ENCODE results near the gene KLHL12.
"Not testable (repeated sequence)": the region's sequence is repeated elsewhere in the genome, so short reads cannot be mapped to it uniquely, and the experiment has no call there.

KLHL12 gene

GRCh38 chr1:202938287-202938925 is 11.4 kb upstream of the KLHL12 start:
- no peaks in the 10 kb centered on the region for H3K27me3 ChIP-seq (ENCODE audit: low read depth)
- in situ Hi-C loops (cut with MboI; ENCODE audit: low sequenced_read_pairs), result no loop called here
- peaks cover 27% of the 10 kb centered on the region for H3K36me3 ChIP-seq (replicated peaks)
- H3K4me1 ChIP-seq, result no peaks in the 10 kb centered on the region
- DNase-seq (ENCODE audit: low spot score in 2 of 2), result no peak
- no peak overlapping the region for H3K4me3 ChIP-seq
- no peaks in the 10 kb centered on the region for H3K9me3 ChIP-seq

- DNase-seq (ENCODE audit: low spot score in 2 of 2); H3K36me3 ChIP-seq (replicated peaks); H3K9me3 ChIP-seq; H3K27me3 ChIP-seq (ENCODE audit: low read depth); H3K4me1 ChIP-seq; H3K4me3 ChIP-seq; in situ Hi-C loops (cut with MboI; ENCODE audit: low sequenced_read_pairs): not testable (repeated sequence)
Observed at GRCh38 chr1:202936409-202936808, 9.4 kb upstream of the KLHL12 start.

- DNase-seq (ENCODE audit: low spot score in 2 of 2), result no peak
- H3K9me3 ChIP-seq, result 0 out of 2 replicates have a peak, but pooled peaks cover 3% of the 10 kb centered on the region
- no peaks in the 10 kb centered on the region for H3K27me3 ChIP-seq (ENCODE audit: low read depth)
- no peaks in the 10 kb centered on the region for H3K4me1 ChIP-seq
- H3K4me3 ChIP-seq, result no peak overlapping the region
- H3K36me3 ChIP-seq (replicated peaks), result peaks cover 4% of the 10 kb centered on the region
- in situ Hi-C loops (cut with MboI; ENCODE audit: low sequenced_read_pairs), result no loop called here
Observed at GRCh38 chr1:202935844-202936243, 8.8 kb upstream of the KLHL12 start.

GRCh38 chr1:202934755-202935154 is 7.7 kb upstream of the KLHL12 start:
- Histone ChIP-seq H3K9me3 (0 out of 2 replicates have a peak, but pooled peaks cover 3% of the 10 kb centered on the region), H3K36me3 (replicated peaks) (no peaks in the 10 kb centered on the region), H3K27me3 (ENCODE audit: low read depth) (no peaks in the 10 kb centered on the region), H3K4me3 (no peak overlapping the region), H3K4me1 (no peaks in the 10 kb centered on the region)
- in situ Hi-C loops (cut with MboI; ENCODE audit: low sequenced_read_pairs), result no loop called here
- DNase-seq (ENCODE audit: low spot score in 2 of 2), result no peak

GRCh38 chr1:202932476-202932875 is 5.4 kb upstream of the KLHL12 start:
- in situ Hi-C loops (cut with MboI; ENCODE audit: low sequenced_read_pairs), result no loop called here
- no peak for DNase-seq (ENCODE audit: low spot score in 2 of 2)
- Histone ChIP-seq H3K4me1 (no peaks in the 10 kb centered on the region), H3K27me3 (ENCODE audit: low read depth) (no peaks in the 10 kb centered on the region), H3K9me3 (0 out of 2 replicates have a peak, but pooled peaks cover 3% of the 10 kb centered on the region), H3K36me3 (replicated peaks) (no peaks in the 10 kb centered on the region), H3K4me3 (no peak overlapping the region)

GRCh38 chr1:202923533-202923932 is 3.5 kb downstream of the KLHL12 start:
- Histone ChIP-seq H3K4me3 (no peak overlapping the region), H3K4me1 (no peaks in the 10 kb centered on the region; the same call in 1 of the 2 replicates), H3K9me3 (no peaks in the 10 kb centered on the region), H3K27me3 (ENCODE audit: low read depth) (no peaks in the 10 kb centered on the region), H3K36me3 (replicated peaks) (peaks cover 23% of the 10 kb centered on the region)
- in situ Hi-C loops (cut with MboI; ENCODE audit: low sequenced_read_pairs), result no loop called here
- DNase-seq (ENCODE audit: low spot score in 2 of 2), result no peak

- Histone ChIP-seq H3K9me3 (no peaks in the 10 kb centered on the region), H3K27me3 (ENCODE audit: low read depth) (no peaks in the 10 kb centered on the region), H3K36me3 (replicated peaks) (peaks cover 47% of the 10 kb centered on the region), H3K4me3 (no peak overlapping the region), H3K4me1 (no peaks in the 10 kb centered on the region)
- in situ Hi-C loops (cut with MboI; ENCODE audit: low sequenced_read_pairs), result no loop called here
- no peak for DNase-seq (ENCODE audit: low spot score in 2 of 2)
Observed at GRCh38 chr1:202919615-202920014, 7.4 kb downstream of the KLHL12 start.

GRCh38 chr1:202915146-202915545 is 11.9 kb downstream of the KLHL12 start:
- Histone ChIP-seq H3K4me1 (no peaks in the 10 kb centered on the region), H3K9me3 (no peaks in the 10 kb centered on the region), H3K36me3 (replicated peaks) (peaks cover 59% of the 10 kb centered on the region), H3K4me3 (no peak overlapping the region), H3K27me3 (ENCODE audit: low read depth) (no peaks in the 10 kb centered on the region)
- no peak for DNase-seq (ENCODE audit: low spot score in 2 of 2)
- in situ Hi-C loops (cut with MboI; ENCODE audit: low sequenced_read_pairs), result no loop called here

GRCh38 chr1:202912476-202912875 is 14.6 kb downstream of the KLHL12 start:
- H3K27me3 ChIP-seq (ENCODE audit: low read depth); DNase-seq (ENCODE audit: low spot score in 2 of 2); H3K9me3 ChIP-seq; in situ Hi-C loops (cut with MboI; ENCODE audit: low sequenced_read_pairs); H3K4me1 ChIP-seq; H3K4me3 ChIP-seq: not testable (repeated sequence)
- H3K36me3 ChIP-seq (replicated peaks), result peaks cover 59% of the 10 kb centered on the region

- in situ Hi-C loops (cut with MboI; ENCODE audit: low sequenced_read_pairs), result no loop called here
- H3K36me3 ChIP-seq (replicated peaks), result peaks cover 52% of the 10 kb centered on the region
- no peak for DNase-seq (ENCODE audit: low spot score in 2 of 2)
- H3K27me3 ChIP-seq (ENCODE audit: low read depth), result no peaks in the 10 kb centered on the region
- H3K4me3 ChIP-seq, result no peak overlapping the region
- H3K4me1 ChIP-seq, result no peaks in the 10 kb centered on the region
- no peaks in the 10 kb centered on the region for H3K9me3 ChIP-seq
Observed at GRCh38 chr1:202909494-202909893, 17.5 kb downstream of the KLHL12 start.

- no peaks in the 10 kb centered on the region for H3K27me3 ChIP-seq (ENCODE audit: low read depth)
- in situ Hi-C loops (cut with MboI; ENCODE audit: low sequenced_read_pairs), result no loop called here
- H3K4me1 ChIP-seq, result no peaks in the 10 kb centered on the region
- DNase-seq (ENCODE audit: low spot score in 2 of 2), result no peak
- H3K9me3 ChIP-seq, result no peaks in the 10 kb centered on the region
- H3K4me3 ChIP-seq, result no peak overlapping the region
- peaks cover 47% of the 10 kb centered on the region for H3K36me3 ChIP-seq (replicated peaks)
Observed at GRCh38 chr1:202908998-202909397, 18.0 kb downstream of the KLHL12 start.

- Histone ChIP-seq H3K4me1 (no peaks in the 10 kb centered on the region), H3K9me3 (no peaks in the 10 kb centered on the region), H3K27me3 (ENCODE audit: low read depth) (no peaks in the 10 kb centered on the region), H3K36me3 (replicated peaks) (peaks cover 33% of the 10 kb centered on the region), H3K4me3 (no peak overlapping the region)
- in situ Hi-C loops (cut with MboI; ENCODE audit: low sequenced_read_pairs), result no loop called here
- no peak for DNase-seq (ENCODE audit: low spot score in 2 of 2)
Observed at GRCh38 chr1:202905331-202905730, 21.7 kb downstream of the KLHL12 start.

- H3K4me1 ChIP-seq; in situ Hi-C loops (cut with MboI; ENCODE audit: low sequenced_read_pairs); H3K27me3 ChIP-seq (ENCODE audit: low read depth); H3K9me3 ChIP-seq; DNase-seq (ENCODE audit: low spot score in 2 of 2); H3K4me3 ChIP-seq: not testable (repeated sequence)
- H3K36me3 ChIP-seq (replicated peaks), result peaks cover 29% of the 10 kb centered on the region
Observed at GRCh38 chr1:202903808-202904207, 23.2 kb downstream of the KLHL12 start.

GRCh38 chr1:202901555-202901954 is 25.5 kb downstream of the KLHL12 start:
- Histone ChIP-seq H3K4me3 (no peak overlapping the region), H3K27me3 (ENCODE audit: low read depth) (no peaks in the 10 kb centered on the region), H3K4me1 (no peaks in the 10 kb centered on the region), H3K36me3 (replicated peaks) (peaks cover 15% of the 10 kb centered on the region), H3K9me3 (no peaks in the 10 kb centered on the region)
- in situ Hi-C loops (cut with MboI; ENCODE audit: low sequenced_read_pairs), result no loop called here
- no peak for DNase-seq (ENCODE audit: low spot score in 2 of 2)

GRCh38 chr1:202892501-202892900 is 34.5 kb downstream of the KLHL12 start:
- no peak for DNase-seq (ENCODE audit: low spot score in 2 of 2)
- in situ Hi-C loops (cut with MboI; ENCODE audit: low sequenced_read_pairs), result no loop called here
- peaks cover 6% of the 10 kb centered on the region; the same call in 1 of the 2 replicates for H3K4me1 ChIP-seq
- no peaks in the 10 kb centered on the region for H3K27me3 ChIP-seq (ENCODE audit: low read depth)
- no peaks in the 10 kb centered on the region for H3K9me3 ChIP-seq
- no peak overlapping the region for H3K4me3 ChIP-seq
- H3K36me3 ChIP-seq (replicated peaks), result peaks cover 42% of the 10 kb centered on the region
